ENCODE data around the gene GLT1D1. TPM values are rescaled to one million over a fixed set of nuclear protein-coding genes. Genes with fewer than 3 reads are reported as not detected.

Gene GLT1D1
- total and polyA plus RNA-seq, 10 donors, result 0.41 to 41.4 (median 13.9) TPM

DNA sequence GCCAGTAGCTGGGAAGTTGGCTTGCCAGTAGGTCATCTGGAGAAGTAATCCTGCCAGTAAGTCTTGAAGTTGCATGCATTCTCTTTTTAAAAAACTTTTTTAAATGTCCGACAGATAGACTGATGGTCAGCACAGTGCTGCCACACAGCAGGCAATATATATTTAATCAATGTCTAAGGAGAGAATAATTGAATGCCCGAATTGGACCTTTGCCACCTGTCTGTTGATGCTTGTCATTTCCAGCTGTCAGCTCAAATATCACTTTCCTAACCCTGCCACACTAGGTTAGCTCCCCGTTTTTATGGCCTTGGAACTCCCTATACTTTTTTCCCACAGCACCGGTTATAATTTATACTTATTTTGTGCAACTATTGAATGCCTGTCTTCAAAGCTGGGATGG lies 27.4 kb upstream of the GLT1D1 start:
- no peak for DNase-seq
- H3K9me3 ChIP-seq, result no peaks in the 10 kb centered on the region
- 83 to 90% (median 84%) methylated on average over 4 of the region's 4 CpGs for WGBS, 5 donors
- no peak overlapping the region for H3K27ac ChIP-seq
- TF ChIP-seq, protein P1, sequence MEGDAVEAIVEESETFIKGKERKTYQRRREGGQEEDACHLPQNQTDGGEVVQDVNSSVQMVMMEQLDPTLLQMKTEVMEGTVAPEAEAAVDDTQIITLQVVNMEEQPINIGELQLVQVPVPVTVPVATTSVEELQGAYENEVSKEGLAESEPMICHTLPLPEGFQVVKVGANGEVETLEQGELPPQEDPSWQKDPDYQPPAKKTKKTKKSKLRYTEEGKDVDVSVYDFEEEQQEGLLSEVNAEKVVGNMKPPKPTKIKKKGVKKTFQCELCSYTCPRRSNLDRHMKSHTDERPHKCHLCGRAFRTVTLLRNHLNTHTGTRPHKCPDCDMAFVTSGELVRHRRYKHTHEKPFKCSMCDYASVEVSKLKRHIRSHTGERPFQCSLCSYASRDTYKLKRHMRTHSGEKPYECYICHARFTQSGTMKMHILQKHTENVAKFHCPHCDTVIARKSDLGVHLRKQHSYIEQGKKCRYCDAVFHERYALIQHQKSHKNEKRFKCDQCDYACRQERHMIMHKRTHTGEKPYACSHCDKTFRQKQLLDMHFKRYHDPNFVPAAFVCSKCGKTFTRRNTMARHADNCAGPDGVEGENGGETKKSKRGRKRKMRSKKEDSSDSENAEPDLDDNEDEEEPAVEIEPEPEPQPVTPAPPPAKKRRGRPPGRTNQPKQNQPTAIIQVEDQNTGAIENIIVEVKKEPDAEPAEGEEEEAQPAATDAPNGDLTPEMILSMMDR (IDR thresholded peaks at IDR 0.05 in 8 of 11, conservative IDR thresholded peaks at IDR 0.05 in 3 of 11), result no peak
- TF ChIP-seq POLR2A (IDR thresholded peaks at IDR 0.05) (no peak), POLR2AphosphoS5 (IDR thresholded peaks at IDR 0.05) (no peak)
- no peak overlapping the region for H3K4me3 ChIP-seq
- H3K36me3 ChIP-seq, result peaks cover 0 to 5% (median 0%) of the 10 kb centered on the region in 6 donors
- peaks cover 23 to 68% (median 54%) of the 10 kb centered on the region in 6 donors for H3K4me1 ChIP-seq
- no peaks in the 10 kb centered on the region for H3K27me3 ChIP-seq (replicated peaks in 1 of 7)
- intact Hi-C loops (cut with DNase I; ENCODE audit: low total_unique reads), result no loop called here

DNA sequence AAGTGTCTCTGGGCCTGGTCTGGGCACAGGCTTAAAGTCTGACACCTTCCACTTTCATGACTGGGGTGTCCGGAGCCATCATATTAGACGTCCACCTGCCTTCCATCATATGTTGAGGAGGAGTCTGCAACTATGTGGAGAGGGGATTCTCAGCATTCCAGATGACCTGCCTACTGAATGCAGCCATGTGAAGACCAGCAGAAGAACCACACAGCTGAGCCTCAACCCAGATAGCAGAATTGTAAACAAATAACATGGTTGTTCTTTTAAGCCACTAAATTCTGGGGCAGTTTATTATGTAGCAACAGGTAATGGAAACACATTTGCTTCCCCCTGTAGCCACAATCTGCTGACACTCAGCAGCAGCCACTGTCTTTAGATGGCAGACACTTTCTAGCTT lies 25.6 kb upstream of the GLT1D1 start:
- no peaks in the 10 kb centered on the region for H3K36me3 ChIP-seq
- WGBS, 5 donors, result 81 to 98% (median 91%) methylated on average over 2 of the region's 2 CpGs
- no peak for TF ChIP-seq POLR2A (IDR thresholded peaks at IDR 0.05)
- TF ChIP-seq, protein P1 (IDR thresholded peaks at IDR 0.05 in 8 of 11, conservative IDR thresholded peaks at IDR 0.05 in 3 of 11), result no peak

DNA sequence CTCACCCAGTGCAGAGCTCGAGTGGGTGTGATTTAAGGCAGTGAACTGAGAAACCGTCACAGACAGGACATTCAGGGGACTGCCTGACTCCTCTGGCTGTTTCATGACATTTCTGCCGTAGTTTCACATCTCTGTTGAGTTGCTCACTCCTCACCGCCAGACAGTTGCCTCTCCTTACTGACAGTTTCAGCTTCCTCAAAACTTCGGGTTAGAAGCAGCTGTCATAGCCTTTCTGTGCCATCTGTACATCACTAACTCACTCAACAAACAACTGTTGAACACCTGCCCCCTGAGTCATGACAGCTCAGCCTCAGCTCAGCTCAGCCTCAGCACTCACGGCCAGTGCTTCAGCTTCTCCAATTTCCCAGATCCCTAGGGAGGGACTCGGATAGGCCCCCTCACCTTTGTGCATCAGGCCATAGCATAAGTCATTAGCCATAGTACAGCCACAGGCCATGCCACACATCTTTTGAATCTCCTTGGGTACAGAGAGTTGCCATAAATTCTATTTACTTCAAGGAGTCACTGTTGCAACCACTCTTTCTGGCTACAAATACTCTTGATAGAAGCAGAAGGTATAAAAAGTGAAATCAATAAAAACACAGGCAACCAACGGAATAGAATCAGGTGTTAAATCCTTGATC lies 23.3 kb upstream of the GLT1D1 start:
- Histone ChIP-seq H3K27ac (peak overlapping the region; percentile 30 to 93 (median 84)), H3K36me3 (no peaks in the 10 kb centered on the region), H3K27me3 (replicated peaks in 1 of 7) (peaks cover 0 to 7% (median 0%) of the 10 kb centered on the region in 7 donors), H3K4me3 (peak overlapping the region in 1 of 8 donors; percentile 44), H3K4me1 (peaks cover 3 to 41% (median 25%) of the 10 kb centered on the region in 6 donors), H3K9me3 (no peaks in the 10 kb centered on the region)
- TF ChIP-seq, protein P1 (IDR thresholded peaks at IDR 0.05 in 8 of 11, conservative IDR thresholded peaks at IDR 0.05 in 3 of 11), result no peak
- peak in 1 of 3 donors; percentile 65 for TF ChIP-seq POLR2AphosphoS5 (IDR thresholded peaks at IDR 0.05)
- peak; percentile 81 for DNase-seq
- WGBS, 5 donors, result 30 to 49% (median 35%) methylated on average over 8 of the region's 8 CpGs
- intact Hi-C loops (cut with DNase I; ENCODE audit: low total_unique reads), result loop anchor here (10.0 kb wide), 1 partner anchor 45 kb away; no protein-coding TSS in a partner anchor

More for the DNA sequence above, 25.6 kb upstream of the GLT1D1 start:
- no peak overlapping the region for H3K4me3 ChIP-seq
- peaks cover 7 to 58% (median 40%) of the 10 kb centered on the region in 6 donors for H3K4me1 ChIP-seq
- no peaks in the 10 kb centered on the region for H3K27me3 ChIP-seq (replicated peaks in 1 of 7)
- intact Hi-C loops (cut with DNase I; ENCODE audit: low total_unique reads), result no loop called here
- DNase-seq, result no peak
- H3K27ac ChIP-seq, result peak overlapping the region in 4 of 8 donors; percentile 19 to 93 (median 58)
- H3K9me3 ChIP-seq, result no peaks in the 10 kb centered on the region

DNA sequence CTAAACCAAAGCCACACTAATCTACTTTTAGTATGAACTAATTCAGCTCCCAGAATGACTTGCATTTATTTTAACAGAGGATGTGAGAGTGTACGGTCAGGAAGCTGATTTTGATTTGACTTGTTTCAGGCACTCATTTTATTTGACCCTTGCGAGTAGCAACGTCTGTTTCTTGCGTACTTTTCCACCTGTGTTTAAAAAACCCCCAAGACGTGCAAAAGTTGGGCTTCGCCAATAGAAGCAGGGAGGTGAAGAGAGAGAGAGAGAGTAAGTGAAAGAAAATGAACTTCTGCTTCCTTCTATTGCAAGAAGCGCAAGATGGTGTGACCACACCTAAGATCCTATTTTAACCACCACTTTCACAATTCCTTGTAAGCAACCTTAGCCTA lies 22.8 kb upstream of the GLT1D1 start:
- peaks cover 0 to 7% (median 0%) of the 10 kb centered on the region in 7 donors for H3K27me3 ChIP-seq (replicated peaks in 1 of 7)
- 18 to 45% (median 33%) methylated on average over 7 of the region's 7 CpGs for WGBS, 5 donors
- peak overlapping the region in 1 of 8 donors; percentile 44 for H3K4me3 ChIP-seq
- no peak for DNase-seq
- peaks cover 3 to 41% (median 25%) of the 10 kb centered on the region in 6 donors for H3K4me1 ChIP-seq
- no peaks in the 10 kb centered on the region for H3K36me3 ChIP-seq
- TF ChIP-seq POLR2AphosphoS5 (IDR thresholded peaks at IDR 0.05) (no peak), POLR2A (IDR thresholded peaks at IDR 0.05) (no peak)
- TF ChIP-seq, protein P1 (IDR thresholded peaks at IDR 0.05 in 8 of 11, conservative IDR thresholded peaks at IDR 0.05 in 3 of 11), result no peak
- no peaks in the 10 kb centered on the region for H3K9me3 ChIP-seq
- H3K27ac ChIP-seq, result peak overlapping the region; percentile 16 to 93 (median 84)
- intact Hi-C loops (cut with DNase I; ENCODE audit: low total_unique reads), result loop anchor here (10.0 kb wide), 1 partner anchor 46 kb away; no protein-coding TSS in a partner anchor

Measured in spleen (tissue), 11 donors.